Measurements from ENCODE around the gene PDE6A. TPM values are rescaled to one million over a fixed set of nuclear protein-coding genes. Genes with fewer than 3 reads are reported as not detected.

Gene PDE6A
- total and polyA plus RNA-seq, 9 of the 15 experiments (the other 6 are each of a cell fraction or from before 2014, with no cell fraction given): 0.01 to 0.04 (median 0.01) TPM; not detected in 6

DNA sequence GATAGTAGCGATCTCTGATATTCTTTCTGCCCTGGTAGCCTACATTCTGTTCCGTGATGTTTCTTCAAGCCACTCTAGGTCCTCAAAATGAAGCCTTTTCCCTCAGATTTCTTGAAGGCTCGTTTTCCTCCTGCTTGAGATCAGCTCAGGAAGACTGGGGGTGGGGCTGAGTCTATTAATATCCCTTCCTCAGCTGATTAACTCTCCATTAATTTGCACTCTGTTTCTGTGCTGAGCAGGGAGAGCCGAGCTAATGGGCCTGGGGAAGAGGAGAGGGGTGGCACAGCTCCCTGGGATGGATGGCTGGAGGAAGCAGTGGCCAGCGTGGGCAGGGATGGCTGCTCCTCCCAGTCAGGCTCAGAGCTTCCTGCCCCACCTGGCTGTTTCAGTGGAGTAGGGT is 121.2 kb downstream of the PDE6A start:
- H2AFZ ChIP-seq (ENCODE audit: low read depth, low read length): no peak overlapping the region
- no peak overlapping the region for H3K4me2 ChIP-seq (ENCODE audit: insufficient read depth, low read length)
- H3K9ac ChIP-seq (ENCODE audit: insufficient read depth in 1 of 2, low read depth in 2 of 2, low read length in 2 of 2): no peak overlapping the region
- no peak overlapping the region for H3K4me3 ChIP-seq
- intact Hi-C loops (cut with micrococcal nuclease): no loop called here
- ATAC-seq (no peak), DNase-seq (ENCODE audit: extremely low read depth in 1 of 4, low spot score in 3 of 4) (no peak), FAIRE-seq (no peak)
- WGBS (ENCODE audit: insufficient coverage, low coverage, missing lambda C conversion rate): 90% methylated on average over 5 of the region's 5 CpGs
- no peaks in the 10 kb centered on the region for H3K9me3 ChIP-seq (replicated peaks; ENCODE audit: control insufficient read depth, insufficient read depth, low read depth, low read length)
- POLR2A ChIA-PET: interaction anchor here (0.7 kb wide), 1 partner anchor 82 kb away, joined by 3 read pairs; no protein-coding TSS in a partner anchor
- BruUV-seq (replicated peaks): no TSS peak
- H3K36me3 ChIP-seq (ENCODE audit: control insufficient read depth, insufficient read depth, low read length): peaks cover 80% of the 10 kb centered on the region; the same call in 2 of the 3 replicates
- no peaks in the 10 kb centered on the region for H3K9me1 ChIP-seq (ENCODE audit: control insufficient read depth, insufficient read depth, low read length)
- H3K27ac ChIP-seq (ENCODE audit: extremely low read depth, low read depth, low read length): no peak overlapping the region
- H3K27me3 ChIP-seq (ENCODE audit: control insufficient read depth in 2 of 2, insufficient read depth in 2 of 2, low read length in 2 of 2): no peaks in the 10 kb centered on the region
- TF ChIP-seq EHMT2 (IDR thresholded peaks at IDR 0.05) (no peak), SP1 (CRISPR knock-in tag; IDR thresholded peaks at IDR 0.05) (no peak), ZNF41 (CRISPR knock-in tag; conservative IDR thresholded peaks at IDR 0.05) (no peak), BMI1 (IDR thresholded peaks at IDR 0.05; ENCODE audit: low read length) (no peak), CHCHD3 (CRISPR knock-in tag; IDR thresholded peaks at IDR 0.05) (no peak), ADNP (tag; IDR thresholded peaks at IDR 0.05) (no peak), SNIP1 (IDR thresholded peaks at IDR 0.05; ENCODE audit: low read depth) (no peak), ZNF134 (CRISPR knock-in tag; conservative IDR thresholded peaks at IDR 0.05) (no peak), ZNF121 (CRISPR knock-in tag; conservative IDR thresholded peaks at IDR 0.05) (no peak)
- TF ChIP-seq, protein P1, sequence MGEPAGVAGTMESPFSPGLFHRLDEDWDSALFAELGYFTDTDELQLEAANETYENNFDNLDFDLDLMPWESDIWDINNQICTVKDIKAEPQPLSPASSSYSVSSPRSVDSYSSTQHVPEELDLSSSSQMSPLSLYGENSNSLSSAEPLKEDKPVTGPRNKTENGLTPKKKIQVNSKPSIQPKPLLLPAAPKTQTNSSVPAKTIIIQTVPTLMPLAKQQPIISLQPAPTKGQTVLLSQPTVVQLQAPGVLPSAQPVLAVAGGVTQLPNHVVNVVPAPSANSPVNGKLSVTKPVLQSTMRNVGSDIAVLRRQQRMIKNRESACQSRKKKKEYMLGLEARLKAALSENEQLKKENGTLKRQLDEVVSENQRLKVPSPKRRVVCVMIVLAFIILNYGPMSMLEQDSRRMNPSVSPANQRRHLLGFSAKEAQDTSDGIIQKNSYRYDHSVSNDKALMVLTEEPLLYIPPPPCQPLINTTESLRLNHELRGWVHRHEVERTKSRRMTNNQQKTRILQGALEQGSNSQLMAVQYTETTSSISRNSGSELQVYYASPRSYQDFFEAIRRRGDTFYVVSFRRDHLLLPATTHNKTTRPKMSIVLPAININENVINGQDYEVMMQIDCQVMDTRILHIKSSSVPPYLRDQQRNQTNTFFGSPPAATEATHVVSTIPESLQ (CRISPR knock-in tag; IDR thresholded peaks at IDR 0.05): no peak
- TF ChIP-seq, protein P2, sequence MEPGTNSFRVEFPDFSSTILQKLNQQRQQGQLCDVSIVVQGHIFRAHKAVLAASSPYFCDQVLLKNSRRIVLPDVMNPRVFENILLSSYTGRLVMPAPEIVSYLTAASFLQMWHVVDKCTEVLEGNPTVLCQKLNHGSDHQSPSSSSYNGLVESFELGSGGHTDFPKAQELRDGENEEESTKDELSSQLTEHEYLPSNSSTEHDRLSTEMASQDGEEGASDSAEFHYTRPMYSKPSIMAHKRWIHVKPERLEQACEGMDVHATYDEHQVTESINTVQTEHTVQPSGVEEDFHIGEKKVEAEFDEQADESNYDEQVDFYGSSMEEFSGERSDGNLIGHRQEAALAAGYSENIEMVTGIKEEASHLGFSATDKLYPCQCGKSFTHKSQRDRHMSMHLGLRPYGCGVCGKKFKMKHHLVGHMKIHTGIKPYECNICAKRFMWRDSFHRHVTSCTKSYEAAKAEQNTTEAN (CRISPR knock-in tag; IDR thresholded peaks at IDR 0.05): no peak
- TF ChIP-seq, protein P3, sequence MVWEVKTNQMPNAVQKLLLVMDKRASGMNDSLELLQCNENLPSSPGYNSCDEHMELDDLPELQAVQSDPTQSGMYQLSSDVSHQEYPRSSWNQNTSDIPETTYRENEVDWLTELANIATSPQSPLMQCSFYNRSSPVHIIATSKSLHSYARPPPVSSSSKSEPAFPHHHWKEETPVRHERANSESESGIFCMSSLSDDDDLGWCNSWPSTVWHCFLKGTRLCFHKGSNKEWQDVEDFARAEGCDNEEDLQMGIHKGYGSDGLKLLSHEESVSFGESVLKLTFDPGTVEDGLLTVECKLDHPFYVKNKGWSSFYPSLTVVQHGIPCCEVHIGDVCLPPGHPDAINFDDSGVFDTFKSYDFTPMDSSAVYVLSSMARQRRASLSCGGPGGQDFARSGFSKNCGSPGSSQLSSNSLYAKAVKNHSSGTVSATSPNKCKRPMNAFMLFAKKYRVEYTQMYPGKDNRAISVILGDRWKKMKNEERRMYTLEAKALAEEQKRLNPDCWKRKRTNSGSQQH (CRISPR knock-in tag; IDR thresholded peaks at IDR 0.05): no peak
- TF ChIP-seq, protein P4, sequence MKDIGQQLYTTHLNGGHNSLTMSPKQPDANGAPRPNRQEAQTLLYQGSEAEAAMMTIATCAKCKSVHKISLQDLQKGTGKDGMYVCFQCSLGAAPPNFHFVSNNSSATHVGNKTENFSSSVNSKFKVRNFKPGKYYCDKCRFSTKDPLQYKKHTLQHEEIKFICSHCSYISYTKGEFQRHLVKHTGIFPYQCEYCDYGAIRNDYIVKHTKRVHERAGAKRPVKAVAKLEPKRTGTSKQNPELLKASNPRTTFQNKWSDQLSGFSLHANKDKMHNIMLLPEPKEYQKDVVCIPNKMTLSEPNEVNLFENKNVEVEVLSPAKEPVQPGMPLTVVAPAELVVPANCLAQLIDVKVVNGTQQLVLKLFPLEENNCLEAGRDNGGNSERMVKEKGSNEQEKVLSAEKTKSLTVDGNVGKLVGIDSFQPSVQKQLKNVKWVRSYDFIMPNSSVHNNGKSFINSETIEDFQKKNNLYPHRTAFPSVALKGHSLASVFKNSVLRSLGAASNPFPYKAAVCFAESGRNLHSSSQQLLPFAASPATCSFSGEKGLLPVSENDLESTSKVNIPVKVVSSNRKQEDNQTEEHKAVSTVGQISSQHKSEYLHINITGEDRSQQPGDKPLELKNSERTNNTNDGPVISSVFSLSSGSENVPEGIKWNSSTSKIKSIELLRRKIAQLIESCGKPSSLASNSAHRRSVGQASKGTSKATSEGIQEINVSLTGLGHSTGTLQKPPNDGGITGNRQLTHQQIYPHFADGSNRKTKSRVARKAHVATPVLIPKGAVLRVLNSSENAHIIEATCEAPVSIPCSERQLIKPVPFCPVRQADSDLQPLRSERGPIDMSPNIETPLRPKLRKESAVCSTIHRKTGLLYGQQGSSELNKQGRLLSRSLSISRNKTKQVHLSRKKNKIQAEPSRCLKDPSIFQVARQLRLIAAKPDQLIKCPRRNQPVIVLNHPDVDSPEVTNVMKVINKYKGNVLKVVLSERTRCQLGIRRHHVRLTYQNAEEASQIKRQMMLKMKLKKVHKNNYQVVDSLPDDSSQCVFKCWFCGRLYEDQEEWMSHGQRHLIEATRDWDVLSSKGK (CRISPR knock-in tag; IDR thresholded peaks at IDR 0.05): no peak
- H3K79me2 ChIP-seq (ENCODE audit: control insufficient read depth, insufficient read depth, low read length): peaks cover 19% of the 10 kb centered on the region; the same call in 2 of the 3 replicates
- in situ Hi-C loops (cut with MboI): no loop called here
- CTCF ChIA-PET (ENCODE audit: low intra/inter-chr PET ratio): interaction anchor here (0.7 kb wide), 1 partner anchor 258 kb away, joined by 3 read pairs; no protein-coding TSS in a partner anchor
- 0 out of 5 replicates have a peak, but pooled peaks cover 0 to 3% of the 10 kb centered on the region in 2 experiments for H3K4me1 ChIP-seq (replicated peaks in 1 of 2; ENCODE audit: control insufficient read depth in 2 of 2, insufficient read depth in 2 of 2, low read length in 2 of 2)
- no peaks in the 10 kb centered on the region for H4K20me1 ChIP-seq (replicated peaks; ENCODE audit: control insufficient read depth, insufficient read depth, low read length)
